ENCODE data around the gene DPEP2. TPM values are rescaled to one million over a fixed set of nuclear protein-coding genes. Genes with fewer than 3 reads are reported as not detected.

DPEP2 gene
- total and polyA plus RNA-seq, 10 of the 15 experiments (the other 5 are each of a cell fraction or from before 2014, with no cell fraction given): 0.04 to 4.0 (median 2.1) TPM

- Histone ChIP-seq H3K27me3 (replicated peaks in 1 of 2; ENCODE audit: control insufficient read depth in 2 of 2, insufficient read depth in 2 of 2, low read length in 1 of 2) (no peaks in the 10 kb centered on the region), H2AFZ (ENCODE audit: control insufficient read depth, low read depth, low read length) (no peak overlapping the region), H3K9me3 (replicated peaks; ENCODE audit: control insufficient read depth, insufficient read depth, low read length) (no peaks in the 10 kb centered on the region), H3K79me2 (ENCODE audit: control insufficient read depth, insufficient read depth, low read length) (no peaks in the 10 kb centered on the region), H3K4me3 (no peak overlapping the region), H3K36me3 (ENCODE audit: control insufficient read depth in 2 of 2, insufficient read depth in 2 of 2, low read length in 1 of 2) (no peaks in the 10 kb centered on the region), H3K4me1 (ENCODE audit: control insufficient read depth, insufficient read depth, low read length) (peaks cover 24% of the 10 kb centered on the region), H3K4me2 (ENCODE audit: control insufficient read depth, insufficient read depth) (no peak overlapping the region), H4K20me1 (ENCODE audit: control insufficient read depth, insufficient read depth) (no peaks in the 10 kb centered on the region), H3K27ac (ENCODE audit: control insufficient read depth, insufficient read depth) (no peak overlapping the region), H3K9ac (ENCODE audit: control insufficient read depth, insufficient read depth, low read length) (no peak overlapping the region)
- DNase-seq (ENCODE audit: low read depth, low spot score) (no peak), ATAC-seq (no peak), FAIRE-seq (no peak)
- POLR2A ChIA-PET: interaction anchor here (0.8 to 0.9 kb wide), 2 partner anchors 11 to 13 kb away, joined by 3 read pairs; no protein-coding TSS in a partner anchor
- no TSS peak for BruUV-seq (replicated peaks)
- SMC1A ChIA-PET (ENCODE audit: uncharacterized antibody, unreplicated experiment): interaction anchor here (1.4 kb wide), 1 partner anchor 17 kb away, joined by 3 read pairs; no protein-coding TSS in a partner anchor
- in situ Hi-C loops (cut with MboI) (no loop called here), intact Hi-C loops (cut with micrococcal nuclease; ENCODE audit: unreplicated experiment) (no loop called here)
- 94% methylated on average over 38 of the region's 49 CpGs for WGBS (ENCODE audit: insufficient coverage, insufficient replicate concordance, low lambda C conversion rate, missing lambda C conversion rate)
- RAD21 ChIA-PET (ENCODE audit: unreplicated experiment): no interaction called here
- CTCF ChIA-PET: interaction anchor here (1.1 kb wide), 1 partner anchor 46 kb away, joined by 4 read pairs; no protein-coding TSS in a partner anchor
- TF ChIP-seq PBX3 (IDR thresholded peaks at IDR 0.05; ENCODE audit: insufficient replicate concordance, low read depth, low read length) (no peak), ZBTB4 (CRISPR knock-in tag; IDR thresholded peaks at IDR 0.05) (no peak), DPF2 (IDR thresholded peaks at IDR 0.05) (no peak), CHD4 (IDR thresholded peaks at IDR 0.05) (no peak), USF2 (IDR thresholded peaks at IDR 0.05; ENCODE audit: borderline replicate concordance, low read depth, low read length) (no peak), HCFC1 (IDR thresholded peaks at IDR 0.05; ENCODE audit: low read length) (no peak), SUZ12 (IDR thresholded peaks at IDR 0.05; ENCODE audit: unreplicated experiment) (no peak), TARDBP (IDR thresholded peaks at IDR 0.05; ENCODE audit: borderline replicate concordance) (no peak)
- TF ChIP-seq, protein P1, sequence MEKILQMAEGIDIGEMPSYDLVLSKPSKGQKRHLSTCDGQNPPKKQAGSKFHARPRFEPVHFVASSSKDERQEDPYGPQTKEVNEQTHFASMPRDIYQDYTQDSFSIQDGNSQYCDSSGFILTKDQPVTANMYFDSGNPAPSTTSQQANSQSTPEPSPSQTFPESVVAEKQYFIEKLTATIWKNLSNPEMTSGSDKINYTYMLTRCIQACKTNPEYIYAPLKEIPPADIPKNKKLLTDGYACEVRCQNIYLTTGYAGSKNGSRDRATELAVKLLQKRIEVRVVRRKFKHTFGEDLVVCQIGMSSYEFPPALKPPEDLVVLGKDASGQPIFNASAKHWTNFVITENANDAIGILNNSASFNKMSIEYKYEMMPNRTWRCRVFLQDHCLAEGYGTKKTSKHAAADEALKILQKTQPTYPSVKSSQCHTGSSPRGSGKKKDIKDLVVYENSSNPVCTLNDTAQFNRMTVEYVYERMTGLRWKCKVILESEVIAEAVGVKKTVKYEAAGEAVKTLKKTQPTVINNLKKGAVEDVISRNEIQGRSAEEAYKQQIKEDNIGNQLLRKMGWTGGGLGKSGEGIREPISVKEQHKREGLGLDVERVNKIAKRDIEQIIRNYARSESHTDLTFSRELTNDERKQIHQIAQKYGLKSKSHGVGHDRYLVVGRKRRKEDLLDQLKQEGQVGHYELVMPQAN (conservative IDR thresholded peaks at IDR 0.05): no peak
- TF ChIP-seq, protein P2, sequence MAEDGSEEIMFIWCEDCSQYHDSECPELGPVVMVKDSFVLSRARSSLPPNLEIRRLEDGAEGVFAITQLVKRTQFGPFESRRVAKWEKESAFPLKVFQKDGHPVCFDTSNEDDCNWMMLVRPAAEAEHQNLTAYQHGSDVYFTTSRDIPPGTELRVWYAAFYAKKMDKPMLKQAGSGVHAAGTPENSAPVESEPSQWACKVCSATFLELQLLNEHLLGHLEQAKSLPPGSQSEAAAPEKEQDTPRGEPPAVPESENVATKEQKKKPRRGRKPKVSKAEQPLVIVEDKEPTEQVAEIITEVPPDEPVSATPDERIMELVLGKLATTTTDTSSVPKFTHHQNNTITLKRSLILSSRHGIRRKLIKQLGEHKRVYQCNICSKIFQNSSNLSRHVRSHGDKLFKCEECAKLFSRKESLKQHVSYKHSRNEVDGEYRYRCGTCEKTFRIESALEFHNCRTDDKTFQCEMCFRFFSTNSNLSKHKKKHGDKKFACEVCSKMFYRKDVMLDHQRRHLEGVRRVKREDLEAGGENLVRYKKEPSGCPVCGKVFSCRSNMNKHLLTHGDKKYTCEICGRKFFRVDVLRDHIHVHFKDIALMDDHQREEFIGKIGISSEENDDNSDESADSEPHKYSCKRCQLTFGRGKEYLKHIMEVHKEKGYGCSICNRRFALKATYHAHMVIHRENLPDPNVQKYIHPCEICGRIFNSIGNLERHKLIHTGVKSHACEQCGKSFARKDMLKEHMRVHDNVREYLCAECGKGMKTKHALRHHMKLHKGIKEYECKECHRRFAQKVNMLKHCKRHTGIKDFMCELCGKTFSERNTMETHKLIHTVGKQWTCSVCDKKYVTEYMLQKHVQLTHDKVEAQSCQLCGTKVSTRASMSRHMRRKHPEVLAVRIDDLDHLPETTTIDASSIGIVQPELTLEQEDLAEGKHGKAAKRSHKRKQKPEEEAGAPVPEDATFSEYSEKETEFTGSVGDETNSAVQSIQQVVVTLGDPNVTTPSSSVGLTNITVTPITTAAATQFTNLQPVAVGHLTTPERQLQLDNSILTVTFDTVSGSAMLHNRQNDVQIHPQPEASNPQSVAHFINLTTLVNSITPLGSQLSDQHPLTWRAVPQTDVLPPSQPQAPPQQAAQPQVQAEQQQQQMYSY (CRISPR knock-in tag; IDR thresholded peaks at IDR 0.05): no peak
These were observed 17.1 kb downstream of the DPEP2 start for GRCh38 chr16:67982011-67982696.

Measured in GM12878 (cell line).